ENCODE data around the gene SH3GL2.

The SH3GL2 gene

DNA sequence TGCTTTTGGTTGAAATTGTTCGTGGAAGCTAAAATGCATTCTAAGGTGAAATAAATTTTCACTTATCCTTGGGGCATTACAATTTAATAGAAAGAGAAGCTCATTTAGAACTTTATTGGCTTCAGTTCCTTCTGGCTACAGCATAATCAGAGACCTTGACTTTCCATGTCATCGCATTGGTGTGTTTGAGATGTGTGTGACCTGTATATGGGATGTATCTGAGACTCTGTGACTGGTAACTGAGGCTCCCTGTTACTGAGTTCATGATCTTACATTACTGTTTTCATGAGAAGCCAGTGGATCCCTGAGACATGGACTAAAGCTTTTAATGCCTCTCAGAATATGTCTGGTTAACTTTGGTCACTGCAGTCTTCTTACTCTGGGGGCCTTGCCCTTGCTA is 32.5 kb downstream of the SH3GL2 start:
- no peak overlapping the region for H3K4me2 ChIP-seq (ENCODE audit: insufficient read depth, low read length)
- no peaks in the 10 kb centered on the region for H3K9me3 ChIP-seq (ENCODE audit: insufficient read depth, low read length, severe bottlenecking)
- no peak for TF ChIP-seq EZH2 (IDR thresholded peaks at IDR 0.05; ENCODE audit: borderline replicate concordance, low read depth, low read length, severe bottlenecking)
- TF ChIP-seq, protein P1, sequence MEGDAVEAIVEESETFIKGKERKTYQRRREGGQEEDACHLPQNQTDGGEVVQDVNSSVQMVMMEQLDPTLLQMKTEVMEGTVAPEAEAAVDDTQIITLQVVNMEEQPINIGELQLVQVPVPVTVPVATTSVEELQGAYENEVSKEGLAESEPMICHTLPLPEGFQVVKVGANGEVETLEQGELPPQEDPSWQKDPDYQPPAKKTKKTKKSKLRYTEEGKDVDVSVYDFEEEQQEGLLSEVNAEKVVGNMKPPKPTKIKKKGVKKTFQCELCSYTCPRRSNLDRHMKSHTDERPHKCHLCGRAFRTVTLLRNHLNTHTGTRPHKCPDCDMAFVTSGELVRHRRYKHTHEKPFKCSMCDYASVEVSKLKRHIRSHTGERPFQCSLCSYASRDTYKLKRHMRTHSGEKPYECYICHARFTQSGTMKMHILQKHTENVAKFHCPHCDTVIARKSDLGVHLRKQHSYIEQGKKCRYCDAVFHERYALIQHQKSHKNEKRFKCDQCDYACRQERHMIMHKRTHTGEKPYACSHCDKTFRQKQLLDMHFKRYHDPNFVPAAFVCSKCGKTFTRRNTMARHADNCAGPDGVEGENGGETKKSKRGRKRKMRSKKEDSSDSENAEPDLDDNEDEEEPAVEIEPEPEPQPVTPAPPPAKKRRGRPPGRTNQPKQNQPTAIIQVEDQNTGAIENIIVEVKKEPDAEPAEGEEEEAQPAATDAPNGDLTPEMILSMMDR (IDR thresholded peaks at IDR 0.05; ENCODE audit: borderline replicate concordance, extremely low read depth, low read length, poor library complexity, severe bottlenecking), result no peak
- H3K36me3 ChIP-seq (ENCODE audit: insufficient read depth, low read length), result no peaks in the 10 kb centered on the region
- H3K27me3 ChIP-seq (ENCODE audit: insufficient read depth, low read length, poor library complexity), result no peaks in the 10 kb centered on the region
- ATAC-seq (ENCODE audit: insufficient read depth, low read depth) (no peak), DNase-seq (no peak)
- no peak overlapping the region for H3K4me3 ChIP-seq (ENCODE audit: low read depth in 1 of 2, low read length in 2 of 2)
- H3K9ac ChIP-seq (ENCODE audit: low read depth, low read length), result no peak overlapping the region
- H3K27ac ChIP-seq (ENCODE audit: low read length), result no peak overlapping the region
- H3K79me2 ChIP-seq (ENCODE audit: insufficient read depth, low read length), result no peaks in the 10 kb centered on the region
- no peaks in the 10 kb centered on the region for H3K4me1 ChIP-seq (ENCODE audit: insufficient read depth, low read length)
- H4K20me1 ChIP-seq (ENCODE audit: insufficient read depth, low read length), result no peaks in the 10 kb centered on the region
- no peak overlapping the region for H2AFZ ChIP-seq (ENCODE audit: low read depth, low read length)

DNA sequence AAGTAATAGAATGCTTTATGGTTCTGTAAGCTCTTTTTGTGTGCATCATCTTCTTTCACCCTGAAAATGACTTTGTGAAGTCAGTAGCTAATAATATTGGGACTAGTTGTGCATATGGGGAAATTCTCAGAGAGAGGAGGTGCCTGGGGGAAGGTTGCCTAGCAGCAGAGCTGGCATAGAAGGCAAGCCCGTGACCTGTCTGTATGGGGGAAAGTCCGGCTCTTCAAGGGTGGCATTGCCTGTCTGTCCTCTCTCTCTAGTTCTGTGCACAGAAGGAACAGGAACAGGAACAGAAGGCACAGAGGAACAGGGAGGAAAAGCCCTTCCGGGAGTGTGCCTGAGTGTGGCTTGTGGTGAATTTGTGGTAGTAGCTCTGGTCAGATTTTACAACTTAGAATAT is 33.1 kb downstream of the SH3GL2 start:
- no peaks in the 10 kb centered on the region for H3K27me3 ChIP-seq (ENCODE audit: insufficient read depth, low read length, poor library complexity)
- no peaks in the 10 kb centered on the region for H3K4me1 ChIP-seq (ENCODE audit: insufficient read depth, low read length)
- no peaks in the 10 kb centered on the region for H4K20me1 ChIP-seq (ENCODE audit: insufficient read depth, low read length)
- ATAC-seq (ENCODE audit: insufficient read depth, low read depth) (no peak), DNase-seq (no peak)
- no peak overlapping the region for H3K4me3 ChIP-seq (ENCODE audit: low read depth in 1 of 2, low read length in 2 of 2)
- H3K4me2 ChIP-seq (ENCODE audit: insufficient read depth, low read length), result no peak overlapping the region
- no peak overlapping the region for H2AFZ ChIP-seq (ENCODE audit: low read depth, low read length)
- no peak overlapping the region for H3K9ac ChIP-seq (ENCODE audit: low read depth, low read length)
- TF ChIP-seq, protein P1 (IDR thresholded peaks at IDR 0.05; ENCODE audit: borderline replicate concordance, extremely low read depth, low read length, poor library complexity, severe bottlenecking), result no peak
- no peak for TF ChIP-seq EZH2 (IDR thresholded peaks at IDR 0.05; ENCODE audit: borderline replicate concordance, low read depth, low read length, severe bottlenecking)
- H3K27ac ChIP-seq (ENCODE audit: low read length), result no peak overlapping the region
- H3K36me3 ChIP-seq (ENCODE audit: insufficient read depth, low read length), result no peaks in the 10 kb centered on the region
- no peaks in the 10 kb centered on the region for H3K79me2 ChIP-seq (ENCODE audit: insufficient read depth, low read length)
- H3K9me3 ChIP-seq (ENCODE audit: insufficient read depth, low read length, severe bottlenecking), result no peaks in the 10 kb centered on the region

DNA sequence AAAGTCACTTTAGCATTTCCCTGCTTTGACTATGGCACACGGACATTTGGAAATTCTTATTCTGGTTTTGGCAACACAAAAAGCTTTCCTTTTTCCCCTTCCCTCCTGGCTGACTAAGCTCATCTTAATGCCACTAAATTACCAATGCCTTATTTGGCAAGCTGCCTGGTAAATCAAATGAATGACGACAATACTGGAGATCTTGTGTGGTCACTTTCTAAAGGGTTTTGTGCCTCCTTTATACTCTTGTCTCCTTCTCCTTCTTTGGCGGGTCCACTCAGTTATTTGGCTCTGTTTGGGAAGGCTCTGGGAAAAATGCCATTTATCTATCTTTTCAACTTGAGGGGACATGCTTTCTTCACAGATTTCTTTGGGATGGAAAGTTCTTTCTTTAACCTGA is 34.9 kb downstream of the SH3GL2 start:
- Histone ChIP-seq H3K79me2 (ENCODE audit: insufficient read depth, low read length) (no peaks in the 10 kb centered on the region), H3K36me3 (ENCODE audit: insufficient read depth, low read length) (no peaks in the 10 kb centered on the region)
- no peak for ATAC-seq (ENCODE audit: insufficient read depth, low read depth)

More for the DNA sequence above, 34.9 kb downstream of the SH3GL2 start:
- H3K9me3 ChIP-seq (ENCODE audit: insufficient read depth, low read length, severe bottlenecking), result no peaks in the 10 kb centered on the region
- H3K4me3 ChIP-seq (ENCODE audit: low read depth in 1 of 2, low read length in 2 of 2), result no peak overlapping the region
- H4K20me1 ChIP-seq (ENCODE audit: insufficient read depth, low read length), result no peaks in the 10 kb centered on the region
- H3K4me2 ChIP-seq (ENCODE audit: insufficient read depth, low read length), result no peak overlapping the region
- no peak overlapping the region for H3K27ac ChIP-seq (ENCODE audit: low read length)
- DNase-seq, result no peak
- no peaks in the 10 kb centered on the region for H3K27me3 ChIP-seq (ENCODE audit: insufficient read depth, low read length, poor library complexity)
- H2AFZ ChIP-seq (ENCODE audit: low read depth, low read length), result no peak overlapping the region
- no peak for TF ChIP-seq EZH2 (IDR thresholded peaks at IDR 0.05; ENCODE audit: borderline replicate concordance, low read depth, low read length, severe bottlenecking)
- TF ChIP-seq, protein P1 (IDR thresholded peaks at IDR 0.05; ENCODE audit: borderline replicate concordance, extremely low read depth, low read length, poor library complexity, severe bottlenecking), result no peak
- H3K4me1 ChIP-seq (ENCODE audit: insufficient read depth, low read length), result no peaks in the 10 kb centered on the region
- no peak overlapping the region for H3K9ac ChIP-seq (ENCODE audit: low read depth, low read length)

Data from DND-41 (cell line).